GM18870 (cell line): Measurements from ENCODE around the gene ABHD15.

Experiments
- ATAC-seq: cut with Tn5 transposase; IDR thresholded peaks from one replicate; pipeline ENCODE4 v1.9.1; 2021; ENCODE audit warnings: moderate library complexity; ENCODE audit not compliant: unreplicated experiment

The ABHD15 gene

DNA sequence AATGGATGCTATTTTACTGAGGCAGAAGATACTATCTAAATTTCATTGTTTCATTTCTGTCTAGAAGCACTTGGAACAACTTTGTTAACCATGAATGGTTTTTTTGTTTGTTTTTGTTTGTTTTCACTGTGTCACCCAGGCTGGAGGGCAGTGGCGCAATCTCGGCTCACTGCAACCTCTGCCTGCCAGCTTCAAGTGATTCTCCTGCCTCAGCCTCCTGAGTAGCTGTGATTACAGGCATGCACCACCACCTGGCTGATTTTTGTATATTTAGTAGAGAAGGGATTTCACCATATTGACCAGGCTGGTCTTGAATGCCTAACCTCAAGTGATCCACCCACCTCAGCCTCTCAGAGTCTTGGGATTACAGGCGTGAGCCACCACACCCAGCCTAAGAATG, 40.5 kb downstream of the ABHD15 start:
- ATAC-seq, result no peak

DNA sequence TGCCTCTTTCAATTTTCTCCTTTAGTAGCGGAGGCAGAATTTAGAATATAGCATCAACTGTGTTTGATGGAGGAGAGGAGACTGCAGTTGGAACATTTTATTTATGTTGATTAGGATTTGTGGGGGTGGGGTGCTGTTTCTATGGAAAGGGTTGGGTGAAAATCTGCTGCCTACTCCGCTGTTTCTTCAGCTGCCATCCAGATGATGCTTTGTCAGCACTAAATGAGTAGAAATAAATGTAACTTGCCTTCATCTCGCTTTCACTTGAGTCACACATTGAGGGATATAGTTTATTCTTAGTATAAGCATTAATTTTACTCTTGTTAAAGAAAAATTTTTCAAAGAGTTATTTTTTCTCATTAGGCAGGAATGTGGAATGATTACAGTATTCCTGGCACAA, 42.1 kb downstream of the ABHD15 start:
- no peak for ATAC-seq

DNA sequence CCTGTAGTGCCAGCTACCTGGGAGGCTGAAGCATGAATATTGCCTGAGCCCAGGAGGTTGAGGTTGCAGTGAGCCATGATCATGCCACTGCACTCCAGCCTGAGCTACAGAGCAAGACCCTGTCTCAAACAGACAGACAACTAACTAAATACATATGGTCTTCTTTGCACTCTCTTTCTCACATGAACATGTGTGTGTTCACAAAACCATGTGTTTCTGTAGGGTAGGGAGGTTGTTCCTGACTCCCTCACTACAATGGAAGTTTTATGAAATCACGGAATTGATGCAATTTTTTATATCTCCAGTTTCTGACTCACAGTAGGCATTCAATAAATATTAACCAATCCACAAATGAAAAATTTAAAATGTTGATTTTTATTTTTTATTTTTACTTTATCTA, 48.5 kb downstream of the ABHD15 start:
- no peak for ATAC-seq

DNA sequence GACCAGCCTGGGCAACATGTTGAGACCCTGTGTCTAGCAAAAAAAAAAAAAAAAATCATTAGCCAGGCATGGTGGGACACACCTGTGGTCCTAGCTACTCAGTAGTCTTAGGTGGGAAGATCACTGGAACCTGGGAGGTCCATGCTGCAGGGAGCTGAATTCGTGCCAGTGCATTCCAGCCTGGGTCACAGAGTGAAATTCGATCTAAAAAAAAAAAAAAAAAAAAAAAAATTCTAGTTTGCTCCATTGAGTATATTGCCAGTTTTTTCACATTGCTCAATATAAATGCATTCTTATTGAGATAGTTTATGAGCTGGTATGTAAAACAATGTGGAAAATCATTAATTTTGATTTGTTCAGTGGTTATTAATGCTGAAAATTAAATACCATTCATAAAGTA, 52.0 kb downstream of the ABHD15 start:
- ATAC-seq, result no peak

DNA sequence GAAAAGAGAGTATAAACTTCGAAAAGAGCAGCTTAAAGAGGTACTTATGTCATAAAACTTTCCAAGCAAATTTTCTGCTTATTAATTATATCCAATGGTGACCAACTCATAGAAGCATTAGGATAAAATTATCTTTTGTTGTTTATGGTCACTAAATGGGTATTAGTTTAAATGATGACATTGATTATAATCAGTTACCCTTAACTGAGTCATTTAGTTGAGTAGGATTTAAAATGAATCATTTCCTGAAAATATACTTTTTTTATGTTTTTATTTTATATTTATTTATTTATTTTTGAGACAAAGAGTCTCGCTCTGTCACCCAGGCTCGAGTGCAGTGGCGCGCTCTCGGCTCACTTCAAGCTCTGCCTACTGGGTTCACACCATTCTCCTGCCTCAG, 55.9 kb downstream of the ABHD15 start:
- no peak for ATAC-seq
